ENCODE measurements around the gene APOL6. TPM values are rescaled to one million over a fixed set of nuclear protein-coding genes. Genes with fewer than 3 reads are reported as not detected.

The APOL6 gene
- total and polyA plus RNA-seq, 2 experiments from 2014 or later: 2.7 to 19.6 TPM

DNA sequence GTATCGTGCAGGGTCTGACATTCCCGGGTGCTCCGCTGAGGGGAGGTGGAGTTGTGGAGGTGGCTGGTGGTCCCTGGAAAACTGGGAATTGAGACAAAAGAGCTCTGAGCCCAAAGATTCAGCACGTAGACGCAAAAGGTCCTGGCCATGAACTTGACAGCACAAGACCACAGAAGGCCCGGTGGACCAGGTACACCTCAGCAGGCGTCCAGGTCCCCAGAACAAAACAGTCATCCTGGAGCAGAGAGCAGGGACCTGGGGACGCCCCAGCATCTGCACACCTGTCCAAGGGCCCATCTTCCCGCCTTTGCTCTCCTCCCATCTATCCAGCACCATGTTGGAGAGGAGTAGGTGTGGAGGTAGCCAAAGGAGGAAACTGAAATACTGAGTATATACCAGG, 17.4 kb upstream of the APOL6 start:
- Histone ChIP-seq H3K4me1 (ENCODE audit: insufficient read depth) (no peaks in the 10 kb centered on the region), H3K36me3 (replicated peaks; ENCODE audit: insufficient read depth, low read depth) (no peaks in the 10 kb centered on the region), H3K9me2 (replicated peaks; ENCODE audit: insufficient read depth) (no peaks in the 10 kb centered on the region), H4K20me1 (ENCODE audit: insufficient read depth, poor library complexity, severe bottlenecking) (no peaks in the 10 kb centered on the region), H3K9me3 (ENCODE audit: low read depth) (no peaks in the 10 kb centered on the region), H3K27ac (no peak overlapping the region), H3K4me3 (no peak overlapping the region), H3K27me3 (no peaks in the 10 kb centered on the region), H3K4me2 (no peak overlapping the region), H2AFZ (no peak overlapping the region), H3K79me2 (no peaks in the 10 kb centered on the region)
- TF ChIP-seq EZH2phosphoT487 (IDR thresholded peaks at IDR 0.05; ENCODE audit: low read depth, severe bottlenecking, unreplicated experiment) (no peak), EZH2 (IDR thresholded peaks at IDR 0.05; ENCODE audit: borderline replicate concordance) (no peak)
- TF ChIP-seq, protein P1, sequence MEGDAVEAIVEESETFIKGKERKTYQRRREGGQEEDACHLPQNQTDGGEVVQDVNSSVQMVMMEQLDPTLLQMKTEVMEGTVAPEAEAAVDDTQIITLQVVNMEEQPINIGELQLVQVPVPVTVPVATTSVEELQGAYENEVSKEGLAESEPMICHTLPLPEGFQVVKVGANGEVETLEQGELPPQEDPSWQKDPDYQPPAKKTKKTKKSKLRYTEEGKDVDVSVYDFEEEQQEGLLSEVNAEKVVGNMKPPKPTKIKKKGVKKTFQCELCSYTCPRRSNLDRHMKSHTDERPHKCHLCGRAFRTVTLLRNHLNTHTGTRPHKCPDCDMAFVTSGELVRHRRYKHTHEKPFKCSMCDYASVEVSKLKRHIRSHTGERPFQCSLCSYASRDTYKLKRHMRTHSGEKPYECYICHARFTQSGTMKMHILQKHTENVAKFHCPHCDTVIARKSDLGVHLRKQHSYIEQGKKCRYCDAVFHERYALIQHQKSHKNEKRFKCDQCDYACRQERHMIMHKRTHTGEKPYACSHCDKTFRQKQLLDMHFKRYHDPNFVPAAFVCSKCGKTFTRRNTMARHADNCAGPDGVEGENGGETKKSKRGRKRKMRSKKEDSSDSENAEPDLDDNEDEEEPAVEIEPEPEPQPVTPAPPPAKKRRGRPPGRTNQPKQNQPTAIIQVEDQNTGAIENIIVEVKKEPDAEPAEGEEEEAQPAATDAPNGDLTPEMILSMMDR (IDR thresholded peaks at IDR 0.05; ENCODE audit: poor library complexity): no peak
- 93% methylated on average over 9 of the region's 9 CpGs for WGBS (ENCODE audit: low lambda C conversion rate, missing lambda C conversion rate)
- DNase-seq (ENCODE audit: low spot score): no peak

DNA sequence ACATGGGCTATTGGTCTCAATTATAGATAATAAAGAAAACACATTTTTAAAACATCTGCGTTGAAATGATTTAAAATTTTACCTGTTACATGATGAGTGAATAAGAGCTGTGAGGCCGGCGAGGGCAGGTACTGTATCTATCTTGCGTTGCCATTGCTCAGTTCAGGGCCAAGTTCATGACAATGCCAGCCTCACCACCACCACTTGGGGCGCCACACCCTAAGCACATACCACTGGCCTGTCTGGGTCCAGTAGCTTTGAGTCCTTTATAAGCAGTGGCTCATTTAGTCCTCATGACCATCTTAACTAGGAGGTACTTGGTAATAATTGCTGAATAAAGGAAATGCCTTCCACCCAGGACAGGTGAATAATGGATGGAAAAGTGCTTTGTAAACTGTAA, 16.6 kb upstream of the APOL6 start:
- WGBS (ENCODE audit: low lambda C conversion rate, missing lambda C conversion rate): 64% methylated on average over 5 of the region's 5 CpGs
- peak; percentile 58 for DNase-seq (ENCODE audit: low spot score)
- no peak overlapping the region for H2AFZ ChIP-seq
- no peaks in the 10 kb centered on the region for H3K36me3 ChIP-seq (replicated peaks; ENCODE audit: insufficient read depth, low read depth)
- H3K9me3 ChIP-seq (ENCODE audit: low read depth): no peaks in the 10 kb centered on the region
- H3K4me1 ChIP-seq (ENCODE audit: insufficient read depth): no peaks in the 10 kb centered on the region
- TF ChIP-seq, protein P1 (IDR thresholded peaks at IDR 0.05; ENCODE audit: poor library complexity): peak; percentile 49
- TF ChIP-seq EZH2phosphoT487 (IDR thresholded peaks at IDR 0.05; ENCODE audit: low read depth, severe bottlenecking, unreplicated experiment): no peak
- H4K20me1 ChIP-seq (ENCODE audit: insufficient read depth, poor library complexity, severe bottlenecking): no peaks in the 10 kb centered on the region
- H3K4me2 ChIP-seq: no peak overlapping the region
- H3K9me2 ChIP-seq (replicated peaks; ENCODE audit: insufficient read depth): no peaks in the 10 kb centered on the region
- H3K79me2 ChIP-seq: no peaks in the 10 kb centered on the region
- H3K27me3 ChIP-seq: no peaks in the 10 kb centered on the region
- no peak overlapping the region for H3K27ac ChIP-seq
- no peak overlapping the region for H3K4me3 ChIP-seq

DNA sequence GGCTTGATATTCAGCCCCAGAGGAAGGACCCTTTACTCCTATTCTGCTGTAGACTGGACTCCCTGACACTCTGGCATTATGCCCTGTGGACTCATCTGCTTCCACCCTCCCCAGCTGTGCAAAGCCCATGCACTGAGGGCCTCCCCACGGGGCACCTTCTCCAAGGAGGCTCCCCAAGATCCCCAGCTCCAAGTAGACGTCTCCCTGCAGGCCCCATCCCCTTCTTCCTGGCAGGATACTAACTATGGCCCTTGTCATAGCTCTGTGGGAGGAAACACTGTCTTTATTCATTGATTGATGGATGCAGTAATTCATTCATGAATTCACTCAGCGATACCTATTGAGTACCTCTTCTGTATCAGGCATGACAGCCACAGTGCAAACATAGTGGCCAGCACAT, 15.3 kb upstream of the APOL6 start:
- 89% methylated on average over 3 of the region's 3 CpGs for WGBS (ENCODE audit: low lambda C conversion rate, missing lambda C conversion rate)
- Histone ChIP-seq H3K27ac (no peak overlapping the region), H3K4me1 (ENCODE audit: insufficient read depth) (peaks cover 10% of the 10 kb centered on the region), H3K36me3 (replicated peaks; ENCODE audit: insufficient read depth, low read depth) (no peaks in the 10 kb centered on the region), H4K20me1 (ENCODE audit: insufficient read depth, poor library complexity, severe bottlenecking) (no peaks in the 10 kb centered on the region), H3K9me3 (ENCODE audit: low read depth) (no peaks in the 10 kb centered on the region), H3K4me2 (no peak overlapping the region), H3K4me3 (no peak overlapping the region), H2AFZ (no peak overlapping the region), H3K9me2 (replicated peaks; ENCODE audit: insufficient read depth) (no peaks in the 10 kb centered on the region), H3K79me2 (no peaks in the 10 kb centered on the region), H3K27me3 (no peaks in the 10 kb centered on the region)
- TF ChIP-seq EZH2 (IDR thresholded peaks at IDR 0.05; ENCODE audit: borderline replicate concordance): no peak
- no peak for TF ChIP-seq EZH2phosphoT487 (IDR thresholded peaks at IDR 0.05; ENCODE audit: low read depth, severe bottlenecking, unreplicated experiment)
- TF ChIP-seq, protein P1 (IDR thresholded peaks at IDR 0.05; ENCODE audit: poor library complexity): no peak
- no peak for DNase-seq (ENCODE audit: low spot score)

DNA sequence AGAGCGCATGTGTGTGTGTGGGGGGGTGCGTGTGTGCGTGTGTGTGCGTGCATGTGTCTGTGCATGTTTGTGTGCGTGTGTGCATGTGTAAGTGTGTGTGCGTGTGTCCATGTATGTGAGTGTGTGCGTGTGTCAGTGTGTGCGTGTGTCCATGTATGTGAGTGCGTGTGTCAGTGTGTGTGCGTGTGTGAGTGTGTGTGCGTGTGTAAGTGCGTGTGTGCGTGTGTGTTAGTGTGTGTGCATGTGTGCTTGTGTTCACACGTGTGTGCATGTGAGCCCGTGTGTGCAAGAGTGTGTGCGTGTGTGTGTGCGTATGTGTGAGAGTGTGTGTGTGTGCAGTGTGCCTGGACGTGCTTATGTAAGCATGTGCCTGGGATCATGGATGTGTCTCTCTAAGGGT, 14.7 kb upstream of the APOL6 start:
- H3K79me2 ChIP-seq: no peaks in the 10 kb centered on the region
- no peak overlapping the region for H3K4me2 ChIP-seq
- peaks cover 13% of the 10 kb centered on the region for H3K4me1 ChIP-seq (ENCODE audit: insufficient read depth)
- no peak overlapping the region for H3K4me3 ChIP-seq
- H4K20me1 ChIP-seq (ENCODE audit: insufficient read depth, poor library complexity, severe bottlenecking): no peaks in the 10 kb centered on the region
- 94% methylated on average over 18 of the region's 18 CpGs for WGBS (ENCODE audit: low lambda C conversion rate, missing lambda C conversion rate)
- no peaks in the 10 kb centered on the region for H3K9me2 ChIP-seq (replicated peaks; ENCODE audit: insufficient read depth)
- TF ChIP-seq EZH2 (IDR thresholded peaks at IDR 0.05; ENCODE audit: borderline replicate concordance): no peak
- no peak for TF ChIP-seq EZH2phosphoT487 (IDR thresholded peaks at IDR 0.05; ENCODE audit: low read depth, severe bottlenecking, unreplicated experiment)
- TF ChIP-seq, protein P1 (IDR thresholded peaks at IDR 0.05; ENCODE audit: poor library complexity): no peak
- no peak for DNase-seq (ENCODE audit: low spot score)
- H3K9me3 ChIP-seq (ENCODE audit: low read depth): no peaks in the 10 kb centered on the region
- H3K27me3 ChIP-seq: no peaks in the 10 kb centered on the region
- H2AFZ ChIP-seq: no peak overlapping the region
- H3K27ac ChIP-seq: no peak overlapping the region
- H3K36me3 ChIP-seq (replicated peaks; ENCODE audit: insufficient read depth, low read depth): no peaks in the 10 kb centered on the region
